ENCODE measurements around the gene RBM28.

DNA sequence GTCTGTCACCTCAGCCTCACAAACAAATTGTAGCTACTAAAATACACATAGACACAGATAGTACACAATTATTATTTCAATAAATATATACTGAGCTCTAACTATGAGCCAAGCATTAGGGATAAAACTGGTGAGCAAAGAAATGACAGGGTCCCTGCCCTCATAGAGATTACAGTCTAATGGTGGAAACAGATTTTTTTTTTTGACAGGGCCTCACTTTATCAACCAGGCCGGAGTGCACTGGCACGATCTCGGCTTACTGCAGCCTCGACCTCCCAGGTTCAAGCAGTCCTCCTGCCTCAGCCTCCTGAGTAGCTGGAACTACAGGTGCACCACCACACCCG, 695 bp upstream of the RBM28 start:
- no peak for TF ChIP-seq SIN3A (IDR thresholded peaks at IDR 0.05; ENCODE audit: borderline replicate concordance, insufficient read depth, low read length)
- TF ChIP-seq, protein P1, sequence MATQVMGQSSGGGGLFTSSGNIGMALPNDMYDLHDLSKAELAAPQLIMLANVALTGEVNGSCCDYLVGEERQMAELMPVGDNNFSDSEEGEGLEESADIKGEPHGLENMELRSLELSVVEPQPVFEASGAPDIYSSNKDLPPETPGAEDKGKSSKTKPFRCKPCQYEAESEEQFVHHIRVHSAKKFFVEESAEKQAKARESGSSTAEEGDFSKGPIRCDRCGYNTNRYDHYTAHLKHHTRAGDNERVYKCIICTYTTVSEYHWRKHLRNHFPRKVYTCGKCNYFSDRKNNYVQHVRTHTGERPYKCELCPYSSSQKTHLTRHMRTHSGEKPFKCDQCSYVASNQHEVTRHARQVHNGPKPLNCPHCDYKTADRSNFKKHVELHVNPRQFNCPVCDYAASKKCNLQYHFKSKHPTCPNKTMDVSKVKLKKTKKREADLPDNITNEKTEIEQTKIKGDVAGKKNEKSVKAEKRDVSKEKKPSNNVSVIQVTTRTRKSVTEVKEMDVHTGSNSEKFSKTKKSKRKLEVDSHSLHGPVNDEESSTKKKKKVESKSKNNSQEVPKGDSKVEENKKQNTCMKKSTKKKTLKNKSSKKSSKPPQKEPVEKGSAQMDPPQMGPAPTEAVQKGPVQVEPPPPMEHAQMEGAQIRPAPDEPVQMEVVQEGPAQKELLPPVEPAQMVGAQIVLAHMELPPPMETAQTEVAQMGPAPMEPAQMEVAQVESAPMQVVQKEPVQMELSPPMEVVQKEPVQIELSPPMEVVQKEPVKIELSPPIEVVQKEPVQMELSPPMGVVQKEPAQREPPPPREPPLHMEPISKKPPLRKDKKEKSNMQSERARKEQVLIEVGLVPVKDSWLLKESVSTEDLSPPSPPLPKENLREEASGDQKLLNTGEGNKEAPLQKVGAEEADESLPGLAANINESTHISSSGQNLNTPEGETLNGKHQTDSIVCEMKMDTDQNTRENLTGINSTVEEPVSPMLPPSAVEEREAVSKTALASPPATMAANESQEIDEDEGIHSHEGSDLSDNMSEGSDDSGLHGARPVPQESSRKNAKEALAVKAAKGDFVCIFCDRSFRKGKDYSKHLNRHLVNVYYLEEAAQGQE (IDR thresholded peaks at IDR 0.05; ENCODE audit: insufficient read depth in 1 of 2, low read depth in 2 of 2, low read length in 2 of 2), result no peak
- no peak for TF ChIP-seq POLR2AphosphoS5 (IDR thresholded peaks at IDR 0.05; ENCODE audit: low read depth, low read length)
